ENCODE results near the gene CRHBP. TPM values are rescaled to one million over a fixed set of nuclear protein-coding genes. Genes with fewer than 3 reads are reported as not detected.

The CRHBP gene
- total RNA-seq, 2 donors from 2014 or later: 0.26 to 0.66 TPM

DNA sequence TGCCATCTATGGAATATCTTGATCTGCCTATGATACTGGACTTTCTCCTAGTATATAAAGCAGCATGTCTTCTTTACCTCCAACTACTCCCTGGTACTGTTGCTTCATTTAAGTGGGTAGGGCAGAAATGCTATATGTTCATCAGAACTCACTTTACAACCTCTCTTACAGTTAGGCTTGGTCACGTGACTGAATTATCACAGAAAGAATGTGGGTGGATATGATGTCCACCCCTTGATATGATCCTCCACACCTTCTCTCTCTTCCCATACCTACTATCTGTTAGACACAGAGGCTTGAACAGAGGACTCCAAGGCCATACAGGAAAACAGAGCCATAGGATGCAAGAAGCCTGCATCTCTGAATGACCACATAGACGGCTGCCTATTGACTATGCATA is 19.8 kb downstream of the CRHBP start:
- DNase-seq (no peak), ATAC-seq (no peak)
- no peak overlapping the region for H3K4me3 ChIP-seq
- no peaks in the 10 kb centered on the region for H3K36me3 ChIP-seq (replicated peaks in 1 of 2; ENCODE audit: insufficient read depth in 1 of 2, low read depth in 2 of 2)
- H3K27me3 ChIP-seq: no peaks in the 10 kb centered on the region
- no peaks in the 10 kb centered on the region for H3K4me1 ChIP-seq
- intact Hi-C loops (cut with DNase I): no loop called here
- no peaks in the 10 kb centered on the region for H3K9me3 ChIP-seq
- no peak overlapping the region for H3K27ac ChIP-seq
- TF ChIP-seq POLR2A (IDR thresholded peaks at IDR 0.05): no peak
- TF ChIP-seq, protein P1, sequence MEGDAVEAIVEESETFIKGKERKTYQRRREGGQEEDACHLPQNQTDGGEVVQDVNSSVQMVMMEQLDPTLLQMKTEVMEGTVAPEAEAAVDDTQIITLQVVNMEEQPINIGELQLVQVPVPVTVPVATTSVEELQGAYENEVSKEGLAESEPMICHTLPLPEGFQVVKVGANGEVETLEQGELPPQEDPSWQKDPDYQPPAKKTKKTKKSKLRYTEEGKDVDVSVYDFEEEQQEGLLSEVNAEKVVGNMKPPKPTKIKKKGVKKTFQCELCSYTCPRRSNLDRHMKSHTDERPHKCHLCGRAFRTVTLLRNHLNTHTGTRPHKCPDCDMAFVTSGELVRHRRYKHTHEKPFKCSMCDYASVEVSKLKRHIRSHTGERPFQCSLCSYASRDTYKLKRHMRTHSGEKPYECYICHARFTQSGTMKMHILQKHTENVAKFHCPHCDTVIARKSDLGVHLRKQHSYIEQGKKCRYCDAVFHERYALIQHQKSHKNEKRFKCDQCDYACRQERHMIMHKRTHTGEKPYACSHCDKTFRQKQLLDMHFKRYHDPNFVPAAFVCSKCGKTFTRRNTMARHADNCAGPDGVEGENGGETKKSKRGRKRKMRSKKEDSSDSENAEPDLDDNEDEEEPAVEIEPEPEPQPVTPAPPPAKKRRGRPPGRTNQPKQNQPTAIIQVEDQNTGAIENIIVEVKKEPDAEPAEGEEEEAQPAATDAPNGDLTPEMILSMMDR (IDR thresholded peaks at IDR 0.05): no peak
- WGBS, 2 donors: 55 to 57% methylated on average over 2 of the region's 2 CpGs

DNA sequence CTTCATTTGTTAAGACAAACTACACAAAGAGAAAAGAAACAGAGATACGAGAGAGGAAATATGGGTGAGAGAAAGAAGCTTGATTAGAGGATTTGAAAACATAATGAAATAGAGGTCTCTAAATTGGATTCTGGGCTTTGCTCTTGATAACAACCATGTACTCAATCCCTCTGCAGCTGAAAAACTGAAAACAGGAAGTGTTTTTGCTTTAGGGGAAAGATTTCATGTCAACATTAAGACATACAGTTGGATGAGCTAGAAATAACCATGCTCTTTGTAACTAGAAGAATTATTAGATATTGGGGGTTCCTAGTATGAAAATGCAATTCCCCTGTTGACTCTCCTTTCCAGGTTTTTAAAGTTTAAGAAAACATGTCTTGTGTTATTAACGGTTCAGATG is 21.9 kb downstream of the CRHBP start:
- DNase-seq: no peak
- Histone ChIP-seq H3K27ac (no peak overlapping the region), H3K4me3 (no peak overlapping the region), H3K9me3 (no peaks in the 10 kb centered on the region), H3K4me1 (no peaks in the 10 kb centered on the region), H3K36me3 (replicated peaks in 1 of 2; ENCODE audit: insufficient read depth in 1 of 2, low read depth in 2 of 2) (no peaks in the 10 kb centered on the region), H3K27me3 (no peaks in the 10 kb centered on the region)
- 61 to 73% methylated on average over 2 of the region's 2 CpGs for WGBS, 2 donors
- intact Hi-C loops (cut with DNase I): no loop called here
- no peak for ATAC-seq
- no peak for TF ChIP-seq POLR2A (IDR thresholded peaks at IDR 0.05)
- TF ChIP-seq, protein P1 (IDR thresholded peaks at IDR 0.05): no peak

DNA sequence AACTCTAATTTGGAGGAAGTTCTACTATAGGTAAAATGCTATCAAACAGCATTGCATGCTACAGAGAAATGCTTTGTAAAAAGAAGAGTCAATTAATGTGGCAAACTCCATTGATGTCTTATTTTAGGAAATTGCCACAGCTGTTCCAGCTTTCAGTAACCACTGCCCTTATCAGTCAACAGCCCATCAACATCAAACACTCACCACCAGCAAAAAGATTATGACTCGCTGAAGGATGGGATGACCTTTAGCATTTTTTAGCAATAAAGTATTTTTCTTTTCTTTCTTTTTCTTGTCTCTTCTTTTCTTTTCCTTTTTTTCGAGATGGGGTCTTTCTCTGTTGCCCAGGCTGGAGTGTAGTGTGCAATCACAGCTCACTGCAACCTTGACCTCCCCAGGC is 26.0 kb downstream of the CRHBP start:
- Histone ChIP-seq H3K4me3 (no peak overlapping the region), H3K36me3 (replicated peaks in 1 of 2; ENCODE audit: insufficient read depth in 1 of 2, low read depth in 2 of 2) (no peaks in the 10 kb centered on the region), H3K27ac (no peak overlapping the region), H3K4me1 (no peaks in the 10 kb centered on the region), H3K27me3 (no peaks in the 10 kb centered on the region), H3K9me3 (no peaks in the 10 kb centered on the region)
- no peak for TF ChIP-seq POLR2A (IDR thresholded peaks at IDR 0.05)
- TF ChIP-seq, protein P1 (IDR thresholded peaks at IDR 0.05): no peak
- DNase-seq: no peak
- no peak for ATAC-seq
- 36 to 45% methylated on average over 2 of the region's 2 CpGs for WGBS, 2 donors
- intact Hi-C loops (cut with DNase I): no loop called here

DNA sequence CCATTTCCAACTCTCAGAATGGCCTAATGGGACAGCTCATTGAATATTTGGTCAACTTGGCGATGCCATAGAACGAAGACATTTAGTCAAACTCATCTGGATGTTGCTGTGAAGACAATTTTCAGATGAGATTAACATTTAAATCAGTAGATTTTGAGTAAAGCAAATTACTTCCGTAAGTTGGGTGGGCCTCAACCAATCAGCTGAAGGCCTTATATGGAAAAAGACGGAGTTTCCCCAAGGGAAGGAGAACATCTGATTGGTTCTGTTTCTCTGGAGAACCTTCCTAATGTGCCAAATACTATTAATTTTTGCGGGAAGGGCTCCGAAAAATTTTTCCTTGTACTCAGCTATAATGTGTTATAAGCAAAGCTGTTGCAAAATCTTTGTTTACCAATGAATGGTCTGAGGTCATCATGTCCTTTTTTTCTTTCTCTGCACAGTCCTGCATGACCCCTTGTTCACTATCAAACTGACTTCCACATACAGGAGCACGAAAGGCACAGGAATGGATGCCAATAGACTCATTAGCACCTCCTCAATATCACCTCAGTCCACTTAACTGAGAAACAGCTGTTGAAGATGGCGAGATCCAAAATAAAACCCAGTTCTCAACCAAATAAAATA is 27.8 kb downstream of the CRHBP start:
- Histone ChIP-seq H3K4me3 (no peak overlapping the region), H3K27me3 (no peaks in the 10 kb centered on the region), H3K4me1 (no peaks in the 10 kb centered on the region), H3K27ac (no peak overlapping the region), H3K9me3 (no peaks in the 10 kb centered on the region), H3K36me3 (replicated peaks in 1 of 2; ENCODE audit: insufficient read depth in 1 of 2, low read depth in 2 of 2) (no peaks in the 10 kb centered on the region)
- DNase-seq (no peak), ATAC-seq (no peak)
- WGBS, 2 donors: 77 to 84% methylated on average over 8 of the region's 8 CpGs
- TF ChIP-seq POLR2A (IDR thresholded peaks at IDR 0.05): no peak
- TF ChIP-seq, protein P1 (IDR thresholded peaks at IDR 0.05): no peak
- intact Hi-C loops (cut with DNase I): no loop called here

DNA sequence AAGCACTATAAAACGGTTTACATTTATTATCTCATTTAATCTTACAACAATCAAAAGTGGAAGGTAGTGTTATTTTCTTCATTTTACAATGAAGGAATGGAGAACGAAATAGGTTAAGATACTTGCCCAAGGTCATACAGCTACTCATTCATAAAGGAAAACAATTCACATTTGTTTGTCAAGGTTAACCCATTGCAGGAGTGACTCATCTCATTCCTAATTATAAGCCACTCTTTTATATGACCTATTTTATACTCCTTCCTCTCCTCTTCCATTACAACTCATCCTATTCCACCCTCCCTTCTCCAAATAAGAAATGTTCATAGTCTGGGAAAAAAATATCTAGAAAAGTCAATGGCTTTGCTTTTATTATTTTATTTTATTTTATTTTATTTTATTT is 29.6 kb downstream of the CRHBP start:
- H3K36me3 ChIP-seq (replicated peaks in 1 of 2; ENCODE audit: insufficient read depth in 1 of 2, low read depth in 2 of 2): no peaks in the 10 kb centered on the region
- 31 to 47% methylated on average over 2 of the region's 2 CpGs for WGBS, 2 donors
- H3K4me3 ChIP-seq: no peak overlapping the region
- no peaks in the 10 kb centered on the region for H3K4me1 ChIP-seq
- no peaks in the 10 kb centered on the region for H3K27me3 ChIP-seq
- no peak overlapping the region for H3K27ac ChIP-seq
- no peaks in the 10 kb centered on the region for H3K9me3 ChIP-seq
- no peak for TF ChIP-seq POLR2A (IDR thresholded peaks at IDR 0.05)
- TF ChIP-seq, protein P1 (IDR thresholded peaks at IDR 0.05): no peak
- ATAC-seq: no peak
- no peak for DNase-seq
- intact Hi-C loops (cut with DNase I): no loop called here

All from body of pancreas (tissue), 4 donors.